Heart right ventricle (tissue), 16 donors: ENCODE results near the gene KLHL12. TPM values are rescaled to one million over a fixed set of nuclear protein-coding genes. Genes with fewer than 3 reads are reported as not detected.

Source experiments
- ATAC-seq, 8 donors: fragments of 200-7000 bp; cut with Tn5 transposase; one replicate each; pipeline ENCODE4 v1.9.1; 2020; ENCODE audit warnings: mild to moderate bottlenecking in 8 of 8, moderate library complexity in 8 of 8, moderate number of reproducible peaks in 1 of 8
- DNase-seq, 2 donors: peaks; one replicate each; pipeline ENCODE4 v3.0.0-alpha.2; 2020
- H3K27ac ChIP-seq, 10 donors: fragments of 200-600 bp; sonication (generic) in 2 of 10; one replicate each; pipeline versions ENCODE4 v1.5.0 to v1.8.0; 2020 to 2022; ENCODE audit warnings: mild to moderate bottlenecking in 3 of 10
- H3K27me3 ChIP-seq, 7 donors: fragments of 200-600 bp; one replicate each; pipeline ENCODE4 v1.8.0; 2021 to 2022; ENCODE audit warnings: mild to moderate bottlenecking in 2 of 7
- H3K36me3 ChIP-seq, 9 donors: fragments of 200-600 bp; sonication (generic) in 1 of 9; one replicate each; pipeline versions ENCODE4 v1.5.0 to v1.8.0; 2020 to 2022; ENCODE audit warnings: mild to moderate bottlenecking in 2 of 9
- H3K4me1 ChIP-seq, 9 donors: fragments of 200-600 bp; sonication (generic) in 1 of 9; one replicate each; pipeline versions ENCODE4 v1.5.0 to v1.8.0; 2020 to 2022; ENCODE audit warnings: mild to moderate bottlenecking in 4 of 9
- H3K4me3 ChIP-seq, 10 donors: fragments of 200-600 bp; sonication (generic) in 2 of 10; one replicate each; pipeline versions ENCODE4 v1.5.0 to v1.8.0; 2020 to 2022; ENCODE audit warnings: mild to moderate bottlenecking in 7 of 10, moderate library complexity in 2 of 10
- H3K9me3 ChIP-seq, 11 donors: fragments of 200-600 bp in 10 of 11; sonication (generic) in 2 of 11; one replicate each; pipeline versions ENCODE4 v1.5.0 to v1.8.0; 2013 to 2022; ENCODE audit warnings: mild to moderate bottlenecking in 2 of 11, control low read depth in 1 of 11, moderate library complexity in 1 of 11
- CTCF ChIP-seq, 9 donors: fragments of 200-600 bp; sonication (generic) in 2 of 9; IDR thresholded peaks; one replicate each; pipeline versions ENCODE4 v1.5.0 to v1.8.0; 2021 to 2022; ENCODE audit warnings: antibody characterized with exemption in 9 of 9, mild to moderate bottlenecking in 5 of 9, moderate library complexity in 1 of 9
- WGBS, 2 donors: extraction: QIAGEN DNeasy Blood & Tissue Kit; methylation state at CpG; one replicate each; pipeline ENCODE4 v1.1.7; 2013; ENCODE audit warnings: inconsistent platforms in 1 of 2; 5-methylcytosine and 5-hydroxymethylcytosine counted together
- intact Hi-C, 10 donors: fragments of 100-400 bp; cut with DNase I; formaldehyde crosslinking; loops; one replicate each; pipeline versions ENCODE4 v1.11.1 to v1.14.2; 2022
- polyA plus RNA-seq, 2 donors: library from polyadenylated mRNA; stranded (reverse); fragments of 200-250 nt; gene quantifications; one replicate each; pipeline ENCODE4 v1.2.3, GENCODE V29; 2013
- total RNA-seq, 10 donors: library from RNA; stranded (reverse); fragmentation: NEBNext Ultra II Directional in 3 of 10; extraction: Animal tissue kit (Norgen Biotek cat#: 25700) in 3 of 10; gene quantifications; one replicate each; pipeline versions ENCODE4 v1.2.1 to v1.2.4, GENCODE V29; 2021 to 2023
- donor health status: Arrhythmogenic right ventricular cardiomyopathy.
- donor health status: ischemic (EF 13 %, LVEDD 7.1; RV severe dilation, severe dysfunction).
- donor health status: healthy with polysubstance abuse.
- donor health status: DM: no; HTN: yes; CAD: no.
- donor health status: DM: no; HTN: no; CAD: no.
- donor health status: ischemic (EF 25% LVEDD 6.9; RV normal size, moderate dysfunction).
- donor health status: ischemic (EF 25% LVEDD 5.7; RV mildly dilated, moderate dysfunction).
- donor health status: healthy.
- donor health status: DM: yes; HTN: yes; CAD: no.
- donor health status: Ischemic cardiomyopathy.
- donor health status: ischemic (EF 35%, LVEDD 5.7; RV mildly dilated, moderate dysfunction).
- donor health status: nonischemic (EF 11% LVEDD 7.7; RV severe dilation, severe dysfunction).
- donor health status: DM: yes; HTN: yes; CAD: no.
- donor health status: PGD.
- donor health status: ischemic (EF 29% LVEDD 5.4; RV normal size, mild dysfunction).
- donor health status: nonischemic (EF 23%, LVEDD 6.1; RV moderate dilation, normal function).

The KLHL12 gene
- total and polyA plus RNA-seq, 12 donors, result 9.8 to 31.5 (median 22.2) TPM

DNA sequence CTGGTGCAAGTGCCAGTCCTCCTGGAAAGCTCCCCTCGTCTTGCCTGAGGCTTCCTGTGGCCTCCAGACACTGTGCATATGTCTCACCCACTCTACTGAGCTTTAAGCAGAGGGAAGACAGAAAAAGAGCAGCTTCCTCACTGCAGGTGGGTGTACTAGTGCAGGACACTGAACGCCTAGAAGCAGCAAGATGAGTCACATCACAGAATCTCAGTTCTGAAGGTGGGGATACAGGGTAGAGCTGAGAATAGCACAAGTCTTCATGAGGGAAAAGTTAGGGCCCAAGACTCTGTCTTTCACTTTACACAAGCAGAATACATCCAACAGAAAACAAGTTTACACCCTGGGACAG, 78.9 kb downstream of the KLHL12 start:
- ATAC-seq, result no peak
- no peak overlapping the region for H3K27ac ChIP-seq
- no peaks in the 10 kb centered on the region for H3K36me3 ChIP-seq
- no peak for TF ChIP-seq CTCF (IDR thresholded peaks at IDR 0.05)
- WGBS, 2 donors, result 58 to 67% methylated on average over 2 of the region's 2 CpGs
- no peak for DNase-seq
- intact Hi-C loops, result no loop called here
- no peaks in the 10 kb centered on the region for H3K27me3 ChIP-seq
- H3K4me3 ChIP-seq, result no peak overlapping the region
- no peaks in the 10 kb centered on the region for H3K4me1 ChIP-seq
- no peaks in the 10 kb centered on the region for H3K9me3 ChIP-seq

- 45 to 49% methylated on average over 6 of the region's 6 CpGs for WGBS, 2 donors
- Histone ChIP-seq H3K36me3 (no peaks in the 10 kb centered on the region), H3K9me3 (no peaks in the 10 kb centered on the region), H3K27ac (no peak overlapping the region), H3K27me3 (no peaks in the 10 kb centered on the region), H3K4me3 (no peak overlapping the region), H3K4me1 (no peaks in the 10 kb centered on the region)
- intact Hi-C loops, result no loop called here
- ATAC-seq (no peak), DNase-seq (no peak)
- TF ChIP-seq CTCF (IDR thresholded peaks at IDR 0.05), result no peak
Observed at GRCh38 chr1:202844935-202845334, 82.1 kb downstream of the KLHL12 start.

GRCh38 chr1:202844259-202844658, 82.8 kb downstream of the KLHL12 start:
- intact Hi-C loops, result no loop called here
- H3K4me3 ChIP-seq, result no peak overlapping the region
- WGBS, 2 donors, result 95 to 99% methylated on average over 5 of the region's 5 CpGs
- no peaks in the 10 kb centered on the region for H3K9me3 ChIP-seq
- DNase-seq, result no peak
- no peak overlapping the region for H3K27ac ChIP-seq
- ATAC-seq, result no peak
- H3K4me1 ChIP-seq, result no peaks in the 10 kb centered on the region
- TF ChIP-seq CTCF (IDR thresholded peaks at IDR 0.05), result no peak
- no peaks in the 10 kb centered on the region for H3K36me3 ChIP-seq
- peaks cover 0 to under 1% (median 0%) of the 10 kb centered on the region in 7 donors for H3K27me3 ChIP-seq

DNA sequence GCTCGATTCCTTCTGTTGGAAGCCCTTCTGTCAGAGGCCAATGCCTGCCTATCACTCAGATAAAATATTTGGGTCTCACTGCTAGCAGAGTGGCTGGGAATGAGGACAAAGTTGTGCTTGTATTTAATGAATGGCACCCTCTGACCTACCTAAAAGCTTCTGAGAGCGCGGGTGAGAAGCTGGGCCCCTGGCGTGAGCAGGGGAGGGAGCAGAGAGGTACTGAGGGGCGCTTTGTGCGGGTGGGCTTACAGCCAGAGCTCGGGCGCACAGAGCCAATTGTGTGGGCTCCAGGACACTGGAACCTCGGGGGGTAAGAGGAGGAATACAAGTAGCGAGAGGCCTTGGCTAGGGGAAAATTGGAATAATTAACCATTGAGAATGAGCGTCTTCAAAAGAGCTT, 84.0 kb downstream of the KLHL12 start:
- no peak for DNase-seq
- no peak for TF ChIP-seq CTCF (IDR thresholded peaks at IDR 0.05)
- H3K4me3 ChIP-seq, result no peak overlapping the region
- WGBS, 2 donors, result 86 to 88% methylated on average over 11 of the region's 11 CpGs
- no peaks in the 10 kb centered on the region for H3K4me1 ChIP-seq
- intact Hi-C loops, result no loop called here
- no peak overlapping the region for H3K27ac ChIP-seq
- no peak for ATAC-seq
- H3K27me3 ChIP-seq, result peaks cover 0 to 6% (median 0%) of the 10 kb centered on the region in 7 donors
- H3K36me3 ChIP-seq, result no peaks in the 10 kb centered on the region
- H3K9me3 ChIP-seq, result no peaks in the 10 kb centered on the region

Other genes with a start within 250 kb of the KLHL12 start
- gene SYT2, start 216.8 kb downstream of the KLHL12 start, total RNA-seq, result under 1 TPM in 1 of 10 donors, not detected in 9; 0.02 TPM
- under 1 TPM; under 0.01 to 0.07 TPM for gene SYT2, start 216.8 kb downstream of the KLHL12 start, polyA plus RNA-seq
- gene KDM5B, start 118.8 kb downstream of the KLHL12 start, total RNA-seq, result 10 to 100 TPM; 10.7 to 18.5 (median 15.0) TPM
- 1 to 10 TPM; 4.9 to 7.0 TPM for gene KDM5B, start 118.8 kb downstream of the KLHL12 start, polyA plus RNA-seq
- 1 to 10 TPM in 3 of 10 donors, under 1 TPM in 6, not detected in 1; 0.41 to 1.3 (median 0.81) TPM for gene PCAT6, start 116.3 kb downstream of the KLHL12 start, total RNA-seq
- 1 to 10 TPM in 1 of 2 donors, under 1 TPM in 1; 0.61 to 2.3 TPM for gene PCAT6, start 116.3 kb downstream of the KLHL12 start, polyA plus RNA-seq
- gene RABIF, start 38.1 kb downstream of the KLHL12 start, total RNA-seq, result 1 to 10 TPM; 3.2 to 6.0 (median 4.8) TPM
- gene RABIF, start 38.1 kb downstream of the KLHL12 start, polyA plus RNA-seq, result 1 to 10 TPM; 2.0 to 8.1 TPM
- 100 to 1,000 TPM in 3 of 10 donors, 10 to 100 TPM in 7; 79.7 to 117 (median 95.0) TPM for gene ADIPOR1, start 31.1 kb upstream of the KLHL12 start, total RNA-seq
- gene ADIPOR1, start 31.1 kb upstream of the KLHL12 start, polyA plus RNA-seq, result 100 to 1,000 TPM in 1 of 2 donors, 10 to 100 TPM in 1; 56.3 to 116 TPM
- gene CYB5R1, start 40.0 kb upstream of the KLHL12 start, total RNA-seq, result 100 to 1,000 TPM in 9 of 10 donors, 10 to 100 TPM in 1; 93.2 to 333 (median 223) TPM
- gene CYB5R1, start 40.0 kb upstream of the KLHL12 start, polyA plus RNA-seq, result 100 to 1,000 TPM; 119 to 263 TPM
- gene TMEM183A, start 80.1 kb upstream of the KLHL12 start, total RNA-seq, result 10 to 100 TPM; 18.2 to 34.2 (median 21.1) TPM
- 10 to 100 TPM; 11.5 to 38.1 TPM for gene TMEM183A, start 80.1 kb upstream of the KLHL12 start, polyA plus RNA-seq
- 10 to 100 TPM in 9 of 10 donors, 1 to 10 TPM in 1; 9.5 to 60.6 (median 35.2) TPM for gene PPFIA4, start 99.3 kb upstream of the KLHL12 start, total RNA-seq
- gene PPFIA4, start 99.3 kb upstream of the KLHL12 start, polyA plus RNA-seq, result 10 to 100 TPM in 1 of 2 donors, 1 to 10 TPM in 1; 8.1 to 28.5 TPM
- gene MYOG, start 158.8 kb upstream of the KLHL12 start, total RNA-seq, result not detected
- under 1 TPM in 1 of 2 donors, not detected in 1; 0.06 TPM for gene MYOG, start 158.8 kb upstream of the KLHL12 start, polyA plus RNA-seq
- 10 to 100 TPM in 4 of 10 donors, 1 to 10 TPM in 6; 5.1 to 12.2 (median 9.3) TPM for gene ADORA1, start 200.5 kb upstream of the KLHL12 start, total RNA-seq
- 1 to 10 TPM; 1.8 to 8.3 TPM for gene ADORA1, start 200.5 kb upstream of the KLHL12 start, polyA plus RNA-seq
- not detected for gene MYBPH, start 248.6 kb upstream of the KLHL12 start, total RNA-seq
- gene MYBPH, start 248.6 kb upstream of the KLHL12 start, polyA plus RNA-seq, result not detected